Right atrium auricular region (tissue), 2 donors: ENCODE measurements around the gene SQSTM1. TPM values are rescaled to one million over a fixed set of nuclear protein-coding genes. Genes with fewer than 3 reads are reported as not detected.
A peak's percentile ranks its signal among the peaks of the same experiment; 100 is the strongest.

ENCODE experiments used
- DNase-seq: peaks from one replicate; pipeline ENCODE4 v3.0.0-alpha.2; 2019; ENCODE audit warnings: low spot score
- H3K27ac ChIP-seq, 2 donors: fragments of 200-600 bp; sonication (generic); 1 replicate in 1 of 2; 2 replicates in 1 of 2; pipeline ENCODE4 v1.5.1; 2016 to 2019
- H3K27me3 ChIP-seq, 2 donors: fragments of 200-600 bp; sonication (generic); one replicate each; pipeline versions ENCODE4 v1.5.1 to v1.6.0; 2017 to 2019
- H3K36me3 ChIP-seq: fragments of 200-600 bp; sonication (generic); one replicate; pipeline ENCODE4 v1.5.1; 2016
- H3K4me1 ChIP-seq, 2 donors: fragments of 200-600 bp; sonication (generic); one replicate each; pipeline versions ENCODE4 v1.5.1 to v1.6.0; 2017 to 2019
- H3K4me3 ChIP-seq, 2 donors: fragments of 200-600 bp; sonication (generic); 1 replicate in 1 of 2; 2 replicates in 1 of 2; pipeline ENCODE4 v1.5.1; 2017 to 2019; ENCODE audit warnings: mild to moderate bottlenecking in 1 of 2, moderate library complexity in 1 of 2
- H3K9me3 ChIP-seq, 2 donors: fragments of 200-600 bp; sonication (generic); one replicate each; pipeline ENCODE4 v1.5.1; 2019
- total RNA-seq, 2 donors: library from RNA; depleted of rRNA; stranded (reverse); fragments of >200 nt; gene quantifications; one replicate each; pipeline ENCODE4 v1.1.0, GENCODE V29; 2016
- TF ChIP-seq, protein P1 (sequence below), 2 donors: fragments of 200-600 bp; sonication (generic); IDR thresholded peaks; one replicate each; pipeline ENCODE4 v1.5.1; 2019; ENCODE audit warnings: antibody characterized with exemption in 2 of 2

The SQSTM1 gene
- total RNA-seq, 2 donors from 2014 or later, result 379 to 436 TPM

DNA sequence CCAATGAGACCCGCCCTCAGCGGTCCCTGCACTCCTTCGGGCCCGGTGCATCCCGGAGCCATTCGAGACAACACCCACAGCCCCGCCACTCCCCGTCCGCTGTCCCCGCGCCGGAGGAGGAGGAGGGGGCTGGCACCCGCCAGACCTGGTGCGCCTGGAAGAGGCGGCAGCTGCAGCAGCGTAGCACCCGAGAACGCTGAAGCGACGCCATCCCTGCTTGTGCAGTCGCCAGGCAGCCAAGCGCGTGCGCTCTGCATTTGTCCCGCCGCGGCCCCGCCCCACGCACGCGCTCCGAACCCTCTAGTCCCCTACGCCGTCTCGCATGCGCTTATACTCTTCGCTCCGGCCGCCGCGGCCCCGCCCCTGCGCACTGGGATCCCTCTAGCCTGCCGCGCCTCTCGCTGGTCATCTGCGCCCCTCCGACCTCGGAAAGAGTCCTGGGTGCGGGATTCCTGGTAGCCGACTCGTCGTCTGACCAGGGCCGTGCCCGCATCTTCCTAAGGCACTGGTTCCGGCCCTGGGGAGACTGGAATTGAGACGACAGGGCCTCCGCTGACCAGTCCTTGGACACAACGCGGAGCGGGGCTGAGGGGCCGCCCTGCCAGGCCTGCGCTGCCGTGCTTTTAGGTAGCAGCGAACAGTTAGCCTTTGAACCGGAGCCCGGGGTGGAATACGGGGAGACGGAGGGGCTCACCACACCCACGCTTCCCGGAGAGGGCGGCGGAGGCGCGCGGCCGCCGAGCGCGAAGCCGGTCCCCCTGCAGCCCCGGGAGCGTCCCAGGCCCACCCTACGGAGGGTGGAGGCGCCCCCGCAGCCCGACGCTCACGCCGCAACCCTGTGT lies 38.1 kb downstream of the SQSTM1 start, which contains the start of gene MRNIP:
Gene MRNIP (minus strand): TSS at position 232 of the 842 bp plus-strand sequence. CDS start 21 bp downstream, at position 211.
- H3K4me3 ChIP-seq, result peak within 1 kb of the TSS; percentile 79 to 95
- TF ChIP-seq, protein P1, sequence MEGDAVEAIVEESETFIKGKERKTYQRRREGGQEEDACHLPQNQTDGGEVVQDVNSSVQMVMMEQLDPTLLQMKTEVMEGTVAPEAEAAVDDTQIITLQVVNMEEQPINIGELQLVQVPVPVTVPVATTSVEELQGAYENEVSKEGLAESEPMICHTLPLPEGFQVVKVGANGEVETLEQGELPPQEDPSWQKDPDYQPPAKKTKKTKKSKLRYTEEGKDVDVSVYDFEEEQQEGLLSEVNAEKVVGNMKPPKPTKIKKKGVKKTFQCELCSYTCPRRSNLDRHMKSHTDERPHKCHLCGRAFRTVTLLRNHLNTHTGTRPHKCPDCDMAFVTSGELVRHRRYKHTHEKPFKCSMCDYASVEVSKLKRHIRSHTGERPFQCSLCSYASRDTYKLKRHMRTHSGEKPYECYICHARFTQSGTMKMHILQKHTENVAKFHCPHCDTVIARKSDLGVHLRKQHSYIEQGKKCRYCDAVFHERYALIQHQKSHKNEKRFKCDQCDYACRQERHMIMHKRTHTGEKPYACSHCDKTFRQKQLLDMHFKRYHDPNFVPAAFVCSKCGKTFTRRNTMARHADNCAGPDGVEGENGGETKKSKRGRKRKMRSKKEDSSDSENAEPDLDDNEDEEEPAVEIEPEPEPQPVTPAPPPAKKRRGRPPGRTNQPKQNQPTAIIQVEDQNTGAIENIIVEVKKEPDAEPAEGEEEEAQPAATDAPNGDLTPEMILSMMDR (IDR thresholded peaks at IDR 0.05), result peak in 1 of 2 donors; percentile 62
- no peaks in the 10 kb centered on the region for H3K27me3 ChIP-seq
- H3K27ac ChIP-seq, result peak within 1 kb of the TSS; percentile 84 to 92
- peak; percentile 94 for DNase-seq
- no peaks in the 10 kb centered on the region for H3K9me3 ChIP-seq
- peaks cover 9% of the 10 kb centered on the region for H3K36me3 ChIP-seq
- peaks cover 0 to 22% of the 10 kb centered on the region in 2 donors for H3K4me1 ChIP-seq

DNA sequence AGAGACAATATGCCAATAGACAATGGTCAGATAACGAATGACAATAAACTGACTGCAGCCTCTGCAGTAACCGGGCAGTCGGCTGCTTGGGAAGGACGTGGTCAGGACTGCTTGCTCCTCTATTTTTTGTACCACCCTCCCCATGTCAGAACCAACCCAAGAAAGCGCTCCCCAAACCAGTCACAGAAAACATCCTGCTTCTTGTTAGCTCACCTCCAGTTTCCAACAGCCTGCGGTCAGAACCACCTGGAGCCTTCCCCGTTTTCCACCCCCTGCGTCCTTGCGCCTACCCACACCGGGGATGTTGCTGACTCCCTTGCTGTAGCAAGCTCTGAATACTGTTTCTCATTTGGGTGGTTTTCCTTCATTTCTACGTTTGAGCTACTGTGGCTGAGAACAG lies 39.6 kb downstream of the SQSTM1 start:
- TF ChIP-seq, protein P1 (IDR thresholded peaks at IDR 0.05), result no peak
- no peak for DNase-seq
- H3K36me3 ChIP-seq, result peaks cover 14% of the 10 kb centered on the region
- H3K27me3 ChIP-seq, result no peaks in the 10 kb centered on the region
- no peaks in the 10 kb centered on the region for H3K9me3 ChIP-seq
- no peak overlapping the region for H3K27ac ChIP-seq
- no peak overlapping the region for H3K4me3 ChIP-seq
- H3K4me1 ChIP-seq, result peaks cover 0 to 22% of the 10 kb centered on the region in 2 donors

DNA sequence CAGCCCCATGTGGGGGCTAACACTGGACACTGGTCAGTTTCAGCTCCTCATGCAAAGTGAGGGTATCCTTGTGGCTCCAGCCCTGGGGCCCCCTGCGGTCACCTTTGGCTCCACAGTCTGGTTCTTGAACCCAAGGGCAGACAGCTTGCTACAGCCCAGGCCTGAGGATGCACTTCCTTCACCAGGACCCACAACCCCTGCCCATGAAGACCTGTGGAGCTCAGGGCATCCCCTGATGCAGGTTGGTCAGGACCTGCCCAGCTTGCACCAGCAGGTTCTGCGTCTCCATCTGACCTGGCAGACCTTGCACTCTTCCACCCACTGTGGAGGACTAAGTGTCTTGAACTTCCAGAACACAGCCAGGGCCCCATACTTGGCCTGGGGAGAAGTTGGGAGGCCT lies 41.6 kb downstream of the SQSTM1 start:
- H3K4me3 ChIP-seq, result no peak overlapping the region
- H3K36me3 ChIP-seq, result peaks cover 22% of the 10 kb centered on the region
- no peaks in the 10 kb centered on the region for H3K27me3 ChIP-seq
- peaks cover 0 to 19% of the 10 kb centered on the region in 2 donors for H3K4me1 ChIP-seq
- no peak overlapping the region for H3K27ac ChIP-seq
- TF ChIP-seq, protein P1 (IDR thresholded peaks at IDR 0.05), result no peak
- no peak for DNase-seq
- H3K9me3 ChIP-seq, result no peaks in the 10 kb centered on the region

DNA sequence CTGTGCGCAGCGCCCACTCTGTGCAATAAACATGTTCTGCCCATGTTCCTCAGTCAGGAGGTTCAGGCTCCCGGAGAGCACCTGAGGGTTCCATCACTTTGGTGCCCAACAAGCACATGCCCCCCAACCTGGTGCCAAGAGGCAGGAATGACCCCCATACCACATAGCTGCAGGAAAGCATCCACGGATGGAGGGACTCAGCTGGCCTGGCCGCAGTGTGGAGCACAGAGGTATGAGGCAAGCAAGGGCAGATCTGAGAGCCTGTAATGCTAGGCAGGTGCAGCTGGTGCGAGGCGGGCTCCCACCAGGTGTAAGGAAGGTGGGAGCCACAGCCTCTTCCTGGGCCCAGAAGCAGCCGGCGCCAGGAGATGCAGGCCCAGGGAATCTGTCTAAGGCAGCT lies 42.2 kb downstream of the SQSTM1 start:
- DNase-seq, result no peak
- TF ChIP-seq, protein P1 (IDR thresholded peaks at IDR 0.05), result no peak
- Histone ChIP-seq H3K9me3 (no peaks in the 10 kb centered on the region), H3K27ac (no peak overlapping the region), H3K4me3 (no peak overlapping the region), H3K4me1 (peaks cover 0 to 13% of the 10 kb centered on the region in 2 donors), H3K36me3 (peaks cover 28% of the 10 kb centered on the region), H3K27me3 (no peaks in the 10 kb centered on the region)

DNA sequence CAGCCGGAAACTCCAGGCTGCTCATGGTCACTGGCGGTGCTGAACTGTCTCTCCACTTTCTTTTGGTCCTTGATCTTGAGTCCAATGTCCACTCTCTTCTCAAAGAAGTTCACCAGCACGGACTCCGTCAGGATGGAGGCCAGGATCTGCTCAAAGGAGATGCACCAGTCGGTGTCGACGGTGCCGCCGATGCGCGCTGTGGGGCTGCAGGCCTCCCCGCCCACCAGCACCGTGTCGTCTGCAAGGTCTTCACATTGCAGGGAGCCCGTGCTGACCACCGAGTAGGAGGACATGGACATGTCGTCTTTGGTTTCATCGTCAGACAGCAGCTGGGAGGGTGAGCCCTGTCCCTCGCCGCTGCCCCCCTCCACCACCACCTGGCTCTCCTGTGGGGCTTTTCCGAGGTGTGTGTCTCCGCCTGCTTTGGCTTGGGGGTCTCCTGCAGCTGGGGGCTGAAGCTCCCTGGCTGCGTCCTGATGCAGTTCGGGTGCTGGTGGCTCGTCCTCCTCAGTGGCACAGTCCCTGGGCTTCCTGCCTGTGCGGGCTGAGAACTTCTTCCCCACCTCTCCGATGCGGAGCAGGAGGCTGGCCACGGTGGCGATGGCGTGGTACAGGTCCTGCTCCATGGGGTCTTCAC lies 42.9 kb downstream of the SQSTM1 start:
- H3K4me3 ChIP-seq, result no peak overlapping the region
- H3K36me3 ChIP-seq, result peaks cover 30% of the 10 kb centered on the region
- H3K27me3 ChIP-seq, result no peaks in the 10 kb centered on the region
- H3K27ac ChIP-seq, result no peak overlapping the region
- DNase-seq, result no peak
- no peaks in the 10 kb centered on the region for H3K9me3 ChIP-seq
- peaks cover 0 to 10% of the 10 kb centered on the region in 2 donors for H3K4me1 ChIP-seq
- TF ChIP-seq, protein P1 (IDR thresholded peaks at IDR 0.05), result no peak
